CD4-positive, alpha-beta T cell (primary cell): ENCODE data around the gene CCDC3. TPM values are rescaled to one million over a fixed set of nuclear protein-coding genes. Genes with fewer than 3 reads are reported as not detected.

Experiments
- ATAC-seq: fragments of 200-7000 bp; cut with Tn5 transposase; one replicate; pipeline ENCODE4 v1.10.0; 2022; ENCODE audit warnings: mild to moderate bottlenecking; ENCODE audit not compliant: poor library complexity
- CTCF ChIA-PET: fragments of 350-600 bp; sonication (Branson Sonifier 250); formaldehyde crosslinking; loops from one replicate; lab custom pipeline; 2021; ENCODE audit warnings: antibody characterized with exemption, inconsistent platforms; lab: Charles Lee
- POLR2A ChIA-PET: fragments of 350-600 bp; sonication (Branson Sonifier 250); formaldehyde crosslinking; loops from one replicate; lab custom pipeline; 2021; ENCODE audit warnings: antibody characterized with exemption, inconsistent platforms; lab: Charles Lee
- DNase-seq, 14 experiments: peaks; one replicate each; pipeline ENCODE4 v3.0.0-alpha.2; 2013 to 2020; ENCODE audit warnings: mixed read lengths in 2 of 14
- H3K27ac ChIP-seq, 2 donors: one replicate each; pipeline versions ENCODE4 v1.5.1 to v1.7.0; 2013; ENCODE audit warnings: low read length in 2 of 2, low read depth in 1 of 2, mild to moderate bottlenecking in 1 of 2
- H3K27me3 ChIP-seq, 2 experiments: 1 replicate in 1 of 2; 2 replicates in 1 of 2; pipeline versions ENCODE4 v1.6.1 to v1.7.0; 2013; ENCODE audit warnings: low read length in 2 of 2, control low read depth in 1 of 2, mild to moderate bottlenecking in 1 of 2, moderate library complexity in 1 of 2; ENCODE audit not compliant: insufficient read depth in 2 of 2, control insufficient read depth in 1 of 2
- H3K36me3 ChIP-seq: one replicate; pipeline ENCODE4 v1.6.1; 2013; ENCODE audit warnings: low read length, control low read depth; ENCODE audit not compliant: insufficient read depth
- H3K4me1 ChIP-seq: one replicate; pipeline ENCODE4 v1.6.1; 2013; ENCODE audit warnings: low read length, control low read depth; ENCODE audit not compliant: insufficient read depth
- H3K4me3 ChIP-seq: one replicate; pipeline ENCODE4 v1.5.1; 2013; ENCODE audit warnings: mild to moderate bottlenecking, low read length, moderate library complexity
- H3K9me3 ChIP-seq, 2 experiments: 1 replicate in 1 of 2; 2 replicates in 1 of 2; pipeline versions ENCODE4 v1.6.1 to v1.7.0; 2013; ENCODE audit warnings: low read length in 2 of 2, mild to moderate bottlenecking in 2 of 2, control low read depth in 1 of 2, moderate library complexity in 1 of 2; ENCODE audit not compliant: control insufficient read depth in 1 of 2, insufficient read depth in 1 of 2
- H3K27ac Mint-ChIP-seq: one replicate; pipeline ENCODE4 v1.8.0; 2020; ENCODE audit warnings: mixed read lengths
- H3K27me3 Mint-ChIP-seq: one replicate; pipeline ENCODE4 v1.8.0; 2021; ENCODE audit warnings: mixed read lengths
- H3K36me3 Mint-ChIP-seq: one replicate; pipeline ENCODE4 v1.8.0; 2021; ENCODE audit warnings: low read depth, mixed read lengths
- H3K4me1 Mint-ChIP-seq: one replicate; pipeline ENCODE4 v1.8.0; 2021; ENCODE audit warnings: low read depth, mixed read lengths
- H3K4me3 Mint-ChIP-seq: one replicate; pipeline ENCODE4 v1.8.0; 2020; ENCODE audit warnings: mild to moderate bottlenecking, mixed read lengths
- H3K9me3 Mint-ChIP-seq: one replicate; pipeline ENCODE4 v1.8.0; 2020; ENCODE audit warnings: mixed read lengths
- intact Hi-C, 2 experiments: fragments of 100-400 bp; cut with DNase I in 1 of 2; cut with micrococcal nuclease in 1 of 2; formaldehyde crosslinking; loops; one replicate each; pipeline versions ENCODE4 v1.15.1 to v1.9.0; 2023 to 2025; cut with DNase I, micrococcal nuclease
- total RNA-seq, 174 experiments: library from RNA in 2 of 174; stranded (reverse) in 2 of 174; gene quantifications; one replicate each; pipeline ENCODE4 v1.2.3 and lab custom pipeline; 2021 to 2026
- TF ChIP-seq, protein P1 (sequence below): fragments of 200-600 bp; IDR thresholded peaks from one replicate; pipeline ENCODE4 v1.8.0; 2022; ENCODE audit warnings: antibody characterized with exemption, mild to moderate bottlenecking

Gene CCDC3
- total RNA-seq, 2 experiments from 2014 or later = 0.08 TPM; not detected in 1

DNA sequence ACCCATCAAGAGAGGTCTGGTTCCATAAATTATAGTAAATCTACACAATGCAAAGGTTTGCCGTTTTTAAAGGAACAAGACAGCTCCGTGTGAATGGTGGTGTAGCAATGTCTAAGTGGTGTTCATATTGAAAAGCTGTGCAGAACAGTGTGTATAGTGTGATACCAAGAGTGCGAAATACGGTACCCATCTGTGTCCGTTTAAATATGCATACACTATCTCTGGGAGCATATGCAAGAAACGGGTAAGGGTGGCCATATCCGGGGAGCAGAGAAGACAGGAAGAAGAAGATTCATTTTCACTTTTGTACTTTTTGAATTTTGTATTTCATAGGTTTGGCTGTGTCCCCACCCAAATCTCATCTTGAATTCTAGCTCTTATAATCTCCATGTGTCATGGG is 102.0 kb downstream of the CCDC3 start:
- Mint-ChIP-seq H3K4me3 (no peak overlapping the region), H3K36me3 (no peaks in the 10 kb centered on the region), H3K4me1 (no peaks in the 10 kb centered on the region), H3K27me3 (peaks cover 39% of the 10 kb centered on the region), H3K9me3 (peaks cover 3% of the 10 kb centered on the region), H3K27ac (no peak overlapping the region)
- peaks cover 0 to 6% of the 10 kb centered on the region in 2 experiments for H3K27me3 ChIP-seq
- TF ChIP-seq, protein P1, sequence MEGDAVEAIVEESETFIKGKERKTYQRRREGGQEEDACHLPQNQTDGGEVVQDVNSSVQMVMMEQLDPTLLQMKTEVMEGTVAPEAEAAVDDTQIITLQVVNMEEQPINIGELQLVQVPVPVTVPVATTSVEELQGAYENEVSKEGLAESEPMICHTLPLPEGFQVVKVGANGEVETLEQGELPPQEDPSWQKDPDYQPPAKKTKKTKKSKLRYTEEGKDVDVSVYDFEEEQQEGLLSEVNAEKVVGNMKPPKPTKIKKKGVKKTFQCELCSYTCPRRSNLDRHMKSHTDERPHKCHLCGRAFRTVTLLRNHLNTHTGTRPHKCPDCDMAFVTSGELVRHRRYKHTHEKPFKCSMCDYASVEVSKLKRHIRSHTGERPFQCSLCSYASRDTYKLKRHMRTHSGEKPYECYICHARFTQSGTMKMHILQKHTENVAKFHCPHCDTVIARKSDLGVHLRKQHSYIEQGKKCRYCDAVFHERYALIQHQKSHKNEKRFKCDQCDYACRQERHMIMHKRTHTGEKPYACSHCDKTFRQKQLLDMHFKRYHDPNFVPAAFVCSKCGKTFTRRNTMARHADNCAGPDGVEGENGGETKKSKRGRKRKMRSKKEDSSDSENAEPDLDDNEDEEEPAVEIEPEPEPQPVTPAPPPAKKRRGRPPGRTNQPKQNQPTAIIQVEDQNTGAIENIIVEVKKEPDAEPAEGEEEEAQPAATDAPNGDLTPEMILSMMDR = no peak
- ATAC-seq (no peak), DNase-seq (no peak)
- CTCF ChIA-PET = no interaction called here
- no peak overlapping the region for H3K4me3 ChIP-seq
- no peaks in the 10 kb centered on the region for H3K36me3 ChIP-seq
- no peak overlapping the region for H3K27ac ChIP-seq
- intact Hi-C loops = no loop called here
- H3K9me3 ChIP-seq = no peaks in the 10 kb centered on the region
- POLR2A ChIA-PET = no interaction called here
- no peaks in the 10 kb centered on the region for H3K4me1 ChIP-seq

DNA sequence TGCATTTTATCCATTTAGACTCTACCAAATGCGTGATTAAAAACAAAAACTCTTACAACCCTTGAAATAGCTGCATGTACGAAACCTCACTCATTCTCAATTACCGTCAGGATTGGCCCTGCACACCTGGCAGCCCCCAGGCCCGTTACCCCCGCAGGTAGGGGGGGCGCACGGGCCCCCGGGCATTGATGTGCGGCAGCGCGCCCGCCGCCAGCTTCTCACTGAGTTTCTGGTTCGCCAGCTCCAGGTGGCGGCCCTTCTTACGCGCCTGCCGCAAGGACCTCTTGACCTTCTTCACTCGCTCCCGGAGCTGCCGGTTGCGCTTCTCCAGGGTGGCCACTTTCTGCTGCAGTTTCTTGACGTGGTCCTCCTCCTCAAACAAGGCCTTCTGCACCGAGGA is 103.2 kb downstream of the CCDC3 start:
- H3K4me1 Mint-ChIP-seq = no peaks in the 10 kb centered on the region
- no peak overlapping the region for H3K4me3 Mint-ChIP-seq
- Histone ChIP-seq H3K4me3 (no peak overlapping the region), H3K9me3 (peaks cover 0 to 5% of the 10 kb centered on the region in 2 experiments), H3K4me1 (no peaks in the 10 kb centered on the region), H3K36me3 (no peaks in the 10 kb centered on the region), H3K27me3 (peaks cover 0 to 6% of the 10 kb centered on the region in 2 experiments), H3K27ac (no peak overlapping the region)
- no peak overlapping the region for H3K27ac Mint-ChIP-seq
- intact Hi-C loops = no loop called here
- no peak for DNase-seq
- ChIA-PET CTCF (no interaction called here), POLR2A (no interaction called here)
- no peak for ATAC-seq
- peaks cover 41% of the 10 kb centered on the region for H3K27me3 Mint-ChIP-seq
- H3K36me3 Mint-ChIP-seq = no peaks in the 10 kb centered on the region
- peaks cover 10% of the 10 kb centered on the region for H3K9me3 Mint-ChIP-seq
- TF ChIP-seq, protein P1 = no peak

DNA sequence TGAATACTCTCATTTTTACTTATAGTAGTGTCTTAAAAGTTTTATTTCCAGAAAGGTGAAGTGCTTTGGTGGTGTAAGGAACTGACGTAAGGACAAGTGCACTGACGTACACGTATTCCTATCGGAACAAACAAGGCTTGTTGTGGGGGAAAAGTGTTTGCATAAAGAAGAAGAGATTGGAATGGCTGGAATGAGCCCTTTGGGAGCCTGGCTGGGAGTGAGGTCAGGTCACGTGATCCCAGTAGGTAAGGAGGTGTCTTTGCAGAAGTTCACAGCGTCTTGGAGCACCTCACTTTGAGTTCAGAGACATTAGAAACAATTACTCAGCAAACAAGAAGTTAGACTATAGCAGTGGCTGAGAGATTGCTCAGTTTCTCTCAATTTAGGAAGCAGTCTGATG is 104.2 kb downstream of the CCDC3 start:
- intact Hi-C loops = no loop called here
- Histone ChIP-seq H3K9me3 (peaks cover 0 to 7% of the 10 kb centered on the region in 2 experiments), H3K4me3 (no peak overlapping the region), H3K4me1 (no peaks in the 10 kb centered on the region), H3K36me3 (no peaks in the 10 kb centered on the region), H3K27me3 (peaks cover 0 to 6% of the 10 kb centered on the region in 2 experiments), H3K27ac (no peak overlapping the region)
- DNase-seq (no peak), ATAC-seq (no peak)
- TF ChIP-seq, protein P1 = no peak
- H3K27me3 Mint-ChIP-seq = peaks cover 38% of the 10 kb centered on the region
- H3K36me3 Mint-ChIP-seq = no peaks in the 10 kb centered on the region
- ChIA-PET POLR2A (no interaction called here), CTCF (no interaction called here)
- no peak overlapping the region for H3K4me3 Mint-ChIP-seq
- H3K27ac Mint-ChIP-seq = no peak overlapping the region
- H3K9me3 Mint-ChIP-seq = peaks cover 17% of the 10 kb centered on the region
- H3K4me1 Mint-ChIP-seq = no peaks in the 10 kb centered on the region
